ENCODE measurements around the gene BCAP29.

The BCAP29 gene

DNA sequence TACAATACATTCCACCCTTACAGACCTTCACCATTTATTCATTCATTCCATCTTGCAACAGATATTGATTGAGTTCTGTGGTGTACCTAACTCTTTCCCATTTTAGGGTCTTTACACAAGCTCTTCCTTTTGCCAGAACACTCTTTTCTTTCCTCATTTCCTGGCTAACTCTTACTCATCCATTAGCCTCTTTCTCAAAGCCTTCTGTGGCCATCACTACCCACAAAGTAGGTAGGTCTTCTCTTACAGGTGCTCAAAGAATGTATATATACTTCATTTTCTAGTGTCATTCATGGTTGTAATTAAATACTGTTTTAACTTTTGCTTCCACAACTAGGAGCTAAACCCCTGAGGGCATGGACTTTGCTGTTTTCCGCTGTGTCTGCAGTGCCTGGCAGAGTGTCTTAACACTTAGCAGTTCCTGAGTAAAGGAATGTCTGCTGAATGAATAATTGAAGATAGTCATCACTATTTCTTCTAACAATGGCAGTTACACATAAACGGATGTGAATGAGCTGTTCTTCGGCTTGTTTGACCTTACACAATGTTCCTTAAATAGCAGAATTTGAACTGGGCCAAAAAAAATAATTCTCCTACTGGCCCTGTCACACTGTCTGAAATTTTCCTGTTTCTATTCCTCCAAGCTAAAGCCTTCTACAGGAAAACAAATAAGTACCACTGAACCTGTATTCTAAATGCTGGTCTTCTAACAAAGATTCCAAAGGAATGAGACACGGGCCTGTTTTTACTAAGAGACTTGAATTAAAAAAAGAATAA, 15.1 kb downstream of the BCAP29 start:
- TF ChIP-seq ZNF274 (IDR thresholded peaks at IDR 0.05; ENCODE audit: low read depth, low read length) = no peak
- no peak overlapping the region for H3K4me3 ChIP-seq (ENCODE audit: low read length)

DNA sequence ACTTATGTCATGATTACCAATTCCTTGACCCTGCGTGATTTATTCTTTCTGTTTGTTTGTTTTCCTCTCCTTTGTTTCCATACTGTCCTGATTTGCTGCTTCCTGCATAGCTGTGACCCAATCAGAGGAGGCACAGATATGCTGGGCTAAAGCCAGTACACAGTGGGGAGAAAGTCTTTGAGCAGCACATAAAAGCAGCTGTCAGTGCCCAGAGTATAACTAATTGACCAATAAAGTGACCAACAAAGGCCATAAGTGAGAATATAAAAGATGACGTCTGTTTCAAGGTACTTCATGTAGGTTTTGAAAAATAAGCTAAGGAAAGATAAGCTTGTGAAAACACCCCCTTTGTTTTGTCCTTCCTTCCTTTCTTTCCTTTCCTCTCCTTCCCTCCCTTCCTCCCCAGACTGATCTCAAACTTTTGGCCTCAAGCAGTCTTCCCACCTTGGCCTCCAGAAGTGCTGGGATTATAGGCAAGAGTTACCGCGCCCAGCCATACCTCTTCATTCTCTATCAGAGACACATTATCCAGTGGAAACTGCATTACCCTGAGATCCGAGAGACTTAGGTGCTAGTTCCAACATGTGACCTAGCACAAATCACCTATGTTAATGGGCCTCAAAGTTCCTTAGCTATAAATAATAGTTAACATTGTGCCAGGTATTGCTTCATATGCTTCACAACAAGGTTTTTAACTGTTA, 17.0 kb downstream of the BCAP29 start:
- TF ChIP-seq ZNF274 (IDR thresholded peaks at IDR 0.05; ENCODE audit: low read depth, low read length) = no peak
- H3K4me3 ChIP-seq (ENCODE audit: low read length) = no peak overlapping the region

DNA sequence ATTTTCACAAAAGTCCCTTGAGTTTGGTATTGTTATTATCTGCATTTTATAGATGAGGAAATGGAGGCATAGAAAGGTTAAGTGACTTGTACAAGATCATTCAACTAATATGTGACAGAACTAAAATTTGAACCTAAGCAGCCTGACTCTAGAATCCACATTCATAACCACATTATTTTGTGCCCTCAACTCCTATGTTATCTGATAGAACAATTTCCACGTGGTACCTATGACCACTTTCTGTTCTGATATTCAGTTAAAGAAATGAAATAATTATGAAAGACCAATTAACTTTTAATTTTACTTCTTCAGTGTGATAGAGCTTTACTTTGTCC, 17.5 kb downstream of the BCAP29 start:
- TF ChIP-seq ZNF274 (IDR thresholded peaks at IDR 0.05; ENCODE audit: low read depth, low read length) = no peak
- H3K4me3 ChIP-seq (ENCODE audit: low read length) = no peak overlapping the region

DNA sequence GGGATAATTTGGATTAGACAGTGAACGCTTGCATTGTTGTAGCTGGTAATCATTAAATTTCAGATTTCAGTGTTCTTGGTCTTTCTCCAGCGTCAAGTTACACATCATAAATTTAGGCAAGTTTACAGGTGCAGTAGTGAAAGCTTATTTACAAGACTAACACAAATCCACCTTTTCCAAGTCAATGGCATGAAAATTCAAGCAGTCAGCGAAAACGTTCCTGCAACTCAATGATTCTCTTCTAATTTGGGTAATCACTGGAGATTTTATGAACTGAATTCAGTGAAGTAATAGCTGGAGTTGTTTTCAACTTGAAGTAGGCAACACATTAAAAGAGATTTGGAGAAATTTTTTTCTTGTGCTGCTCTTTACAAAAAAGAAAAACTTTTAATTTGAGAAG, 17.9 kb downstream of the BCAP29 start:
- TF ChIP-seq ZNF274 (IDR thresholded peaks at IDR 0.05; ENCODE audit: low read depth, low read length) = no peak
- H3K4me3 ChIP-seq (ENCODE audit: low read length) = no peak overlapping the region

DNA sequence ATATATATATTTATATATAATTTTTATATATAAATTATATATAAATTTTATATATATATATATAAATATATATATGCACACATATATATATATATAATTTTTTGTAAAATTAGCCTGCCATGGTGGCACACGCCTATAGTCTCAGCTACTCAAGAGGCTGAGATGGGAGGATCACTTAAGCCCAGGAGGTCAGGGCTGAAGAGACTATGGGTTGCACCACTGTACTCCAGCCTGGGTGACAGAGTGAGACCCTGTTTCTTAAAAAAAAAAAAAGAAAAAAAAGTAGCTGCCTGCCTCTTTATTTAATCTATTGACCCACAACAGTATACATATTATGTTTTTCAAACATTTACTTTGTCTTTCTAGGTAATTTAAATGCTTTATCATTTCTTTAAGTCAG, 19.2 kb downstream of the BCAP29 start:
- no peak for TF ChIP-seq ZNF274 (IDR thresholded peaks at IDR 0.05; ENCODE audit: low read depth, low read length)
- no peak overlapping the region for H3K4me3 ChIP-seq (ENCODE audit: low read length)

DNA sequence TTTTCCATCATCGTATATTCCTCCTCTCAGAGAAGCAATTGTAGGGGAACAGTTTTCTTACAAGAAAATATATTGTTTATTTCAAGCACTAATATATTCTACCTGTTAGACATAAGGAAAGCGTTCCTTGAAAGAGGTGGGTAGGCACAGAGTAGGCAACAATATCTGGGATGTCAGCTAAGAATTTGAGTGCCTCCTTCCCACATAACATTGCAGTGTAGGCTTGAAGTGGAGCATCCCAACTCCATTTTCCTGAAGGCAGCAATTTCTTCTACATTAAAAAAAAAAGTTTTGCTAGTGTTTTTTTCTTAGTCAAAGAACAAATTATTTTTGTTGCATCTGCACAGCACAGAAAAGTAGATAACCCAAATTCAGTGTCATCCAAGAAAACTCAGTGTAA, 20.8 kb downstream of the BCAP29 start:
- no peak overlapping the region for H3K4me3 ChIP-seq (ENCODE audit: low read length)
- TF ChIP-seq ZNF274 (IDR thresholded peaks at IDR 0.05; ENCODE audit: low read depth, low read length) = no peak

DNA sequence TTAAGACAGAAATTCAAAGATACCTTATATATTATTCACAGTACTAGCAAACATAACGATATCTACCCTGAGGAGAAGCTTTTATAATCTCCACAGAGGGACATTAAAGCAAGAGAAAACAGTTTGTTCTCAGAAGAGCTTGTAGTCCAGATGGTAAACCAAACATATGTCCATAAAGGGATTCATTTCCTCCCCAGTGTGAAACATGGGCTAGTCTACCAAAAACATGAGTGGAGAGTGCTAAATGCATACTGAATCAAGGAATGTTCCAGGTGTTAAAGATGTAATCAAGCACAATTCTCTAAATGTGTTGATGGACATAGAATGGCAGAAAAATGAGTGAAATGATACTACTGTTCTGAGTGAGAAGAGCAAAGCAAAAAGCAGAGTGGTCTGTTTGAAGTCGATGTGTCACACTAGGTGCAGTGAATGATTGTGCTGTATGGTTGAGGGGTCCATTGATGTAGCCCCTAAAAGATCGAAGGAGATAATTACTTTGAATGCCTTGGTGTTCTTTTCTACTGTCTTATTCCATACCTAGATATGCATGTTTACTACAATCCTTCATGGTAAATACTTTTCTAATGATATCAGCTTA, 25.3 kb downstream of the BCAP29 start:
- no peak overlapping the region for H3K4me3 ChIP-seq (ENCODE audit: low read length)
- TF ChIP-seq ZNF274 (IDR thresholded peaks at IDR 0.05; ENCODE audit: low read depth, low read length) = no peak

DNA sequence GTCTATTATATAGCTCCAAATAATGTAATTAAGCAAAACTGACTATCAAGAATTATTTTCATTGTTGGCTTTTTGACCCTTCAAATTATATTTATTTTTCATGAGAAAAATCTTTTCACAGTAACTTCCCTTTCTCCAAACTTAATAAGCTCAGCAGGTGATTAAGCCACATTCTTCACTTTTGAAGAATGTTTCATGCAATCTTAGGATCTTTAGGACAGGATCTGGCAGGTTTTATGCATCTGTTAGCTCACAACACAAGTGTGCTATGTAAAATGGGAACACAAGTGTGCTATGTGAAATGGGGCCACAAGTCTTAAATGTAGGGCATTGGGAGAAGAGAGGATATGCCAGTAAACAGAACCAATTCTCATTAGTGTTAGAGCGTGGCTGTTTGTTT, 26.3 kb downstream of the BCAP29 start:
- TF ChIP-seq ZNF274 (IDR thresholded peaks at IDR 0.05; ENCODE audit: low read depth, low read length) = no peak
- H3K4me3 ChIP-seq (ENCODE audit: low read length) = no peak overlapping the region

DNA sequence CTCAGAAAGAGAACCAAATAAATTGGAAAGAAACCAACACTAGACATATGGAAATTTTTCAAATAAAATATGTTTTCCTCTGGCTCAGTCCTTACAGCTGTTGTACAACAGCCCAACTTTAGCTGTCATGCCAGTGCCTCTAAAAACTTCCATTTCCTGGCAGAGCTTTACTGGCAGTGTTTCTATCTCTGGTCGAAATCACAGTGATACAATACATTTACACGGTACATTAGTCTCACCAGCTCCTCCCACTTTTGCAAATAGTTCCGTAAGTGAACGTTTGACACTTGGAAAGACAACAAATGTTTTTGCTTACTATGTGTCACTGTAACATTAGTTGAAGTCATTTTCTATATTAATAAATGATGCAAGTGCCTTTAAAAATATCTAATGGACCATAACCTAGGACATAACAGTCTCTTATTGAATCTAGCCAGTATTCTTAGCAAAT, 29.8 kb downstream of the BCAP29 start:
- H3K4me3 ChIP-seq (ENCODE audit: low read length) = no peak overlapping the region

DNA sequence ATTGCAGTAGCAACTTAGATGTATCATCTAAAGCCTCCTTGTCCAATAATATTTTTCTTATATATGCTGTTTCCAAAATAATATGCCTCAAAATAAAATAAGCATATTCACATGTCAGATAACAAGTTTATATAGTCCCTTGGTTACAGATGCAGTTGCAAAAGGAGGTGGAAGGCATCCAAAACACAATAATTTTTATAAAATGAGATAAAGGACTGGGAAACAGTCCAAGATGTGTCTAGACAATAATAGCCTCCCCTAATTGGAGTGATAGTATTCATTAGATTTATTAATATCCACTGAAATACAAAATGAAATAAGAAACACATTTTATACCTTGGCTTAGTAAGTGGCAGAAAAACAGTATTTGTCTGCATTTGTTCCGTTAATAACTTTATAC, 30.3 kb downstream of the BCAP29 start:
- TF ChIP-seq ZNF274 (IDR thresholded peaks at IDR 0.05; ENCODE audit: low read depth, low read length) = no peak
- no peak overlapping the region for H3K4me3 ChIP-seq (ENCODE audit: low read length)

More for the DNA sequence above, 29.8 kb downstream of the BCAP29 start:
- TF ChIP-seq ZNF274 (IDR thresholded peaks at IDR 0.05; ENCODE audit: low read depth, low read length) = no peak

DNA sequence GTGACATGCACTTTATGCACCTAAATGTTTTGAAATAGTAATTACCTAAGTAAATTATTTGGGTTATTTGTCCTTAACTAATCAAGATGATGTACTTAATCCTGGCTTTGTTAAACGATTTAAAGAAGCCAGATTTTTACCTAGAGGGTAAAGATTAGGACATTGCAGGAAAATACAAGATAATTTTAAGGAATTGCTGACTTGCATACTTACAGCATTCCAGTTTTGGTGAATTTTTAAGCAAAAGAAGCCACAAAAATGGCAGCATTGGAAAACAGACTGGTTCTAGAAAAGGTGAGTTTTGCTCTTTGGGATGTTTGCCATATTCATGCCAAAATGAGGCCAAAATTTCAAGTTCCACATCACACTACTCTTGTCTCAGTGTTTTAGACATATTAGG, 33.4 kb downstream of the BCAP29 start:
- H3K4me3 ChIP-seq (ENCODE audit: low read length) = no peak overlapping the region
- TF ChIP-seq ZNF274 (IDR thresholded peaks at IDR 0.05; ENCODE audit: low read depth, low read length) = no peak

DNA sequence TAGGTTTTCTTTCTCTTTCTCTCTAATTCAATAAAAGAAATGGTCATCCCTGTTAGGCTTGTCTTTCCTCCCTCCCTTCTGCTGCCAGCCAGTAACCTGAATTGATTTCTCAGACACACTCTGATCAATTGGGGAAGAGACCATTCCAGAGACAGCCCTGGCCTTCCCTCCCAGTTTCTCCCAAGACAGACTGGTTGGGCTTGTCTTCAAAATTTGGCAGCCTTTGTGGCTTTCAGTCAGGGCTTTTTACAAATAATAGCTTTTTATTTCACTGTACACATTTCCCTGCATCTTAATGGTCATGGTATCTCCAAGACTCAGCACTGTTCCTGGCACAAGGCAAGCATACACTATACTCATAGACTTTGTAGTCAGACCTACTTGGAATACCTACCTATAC, 33.9 kb downstream of the BCAP29 start:
- H3K4me3 ChIP-seq (ENCODE audit: low read length) = no peak overlapping the region

DNA sequence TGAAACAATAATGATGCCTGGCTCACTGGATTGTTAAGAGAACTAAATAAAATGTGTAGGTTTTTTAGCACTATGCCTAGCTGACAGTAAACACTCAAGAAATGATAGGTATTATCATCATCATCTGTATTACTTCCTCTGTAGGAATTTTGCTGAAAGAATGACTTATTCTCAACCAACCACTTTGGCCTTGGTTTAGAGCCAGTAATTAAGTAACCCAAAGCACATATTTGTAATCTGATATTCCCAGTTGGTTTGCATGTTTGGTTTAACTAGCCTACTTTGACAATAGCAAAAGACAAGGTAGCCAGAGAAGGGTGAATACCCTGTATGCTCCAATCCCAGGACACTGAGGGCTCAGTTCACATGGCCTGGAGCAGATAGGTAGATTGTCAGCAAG, 34.4 kb downstream of the BCAP29 start:
- no peak for TF ChIP-seq ZNF274 (IDR thresholded peaks at IDR 0.05; ENCODE audit: low read depth, low read length)
- H3K4me3 ChIP-seq (ENCODE audit: low read length) = no peak overlapping the region

More for the DNA sequence above, 33.9 kb downstream of the BCAP29 start:
- TF ChIP-seq ZNF274 (IDR thresholded peaks at IDR 0.05; ENCODE audit: low read depth, low read length) = no peak

DNA sequence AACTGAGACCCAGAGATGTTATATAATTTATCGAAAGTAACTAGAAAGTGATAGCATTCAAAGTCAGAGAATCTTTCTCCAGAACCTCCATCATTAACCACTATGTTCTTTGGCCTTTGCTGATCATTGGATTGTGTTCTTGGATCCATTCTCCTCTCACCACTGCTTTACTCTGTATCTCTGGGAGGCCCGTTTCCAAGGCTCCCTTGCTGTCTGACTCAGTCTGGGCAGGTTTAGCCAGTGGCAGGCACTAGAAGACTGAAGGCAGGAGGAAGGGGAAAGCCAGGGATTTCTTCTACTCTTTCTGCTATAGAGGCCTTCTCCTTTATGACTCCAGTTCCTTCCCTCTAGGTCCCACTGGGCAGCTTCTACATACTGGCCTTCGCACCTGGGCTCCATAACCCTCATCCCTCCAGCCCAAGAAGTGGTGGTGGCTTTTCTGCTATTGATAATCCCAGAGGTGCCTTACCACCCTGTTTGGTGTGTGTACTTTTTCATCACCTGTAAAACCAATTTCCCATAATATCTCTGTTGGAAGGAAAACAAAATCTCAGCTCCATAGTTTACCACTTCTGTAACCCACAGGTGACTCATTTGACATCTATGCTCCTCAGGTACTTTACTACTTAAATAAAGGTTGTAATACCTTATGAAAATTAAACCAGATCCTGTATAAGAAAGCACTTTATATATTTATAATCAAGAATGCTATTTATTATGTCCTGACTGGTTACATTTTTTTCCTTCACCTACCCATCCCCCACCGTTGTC, 36.0 kb downstream of the BCAP29 start:
- TF ChIP-seq ZNF274 (IDR thresholded peaks at IDR 0.05; ENCODE audit: low read depth, low read length) = no peak
- no peak overlapping the region for H3K4me3 ChIP-seq (ENCODE audit: low read length)

All from GM08714 (cell line).